Esophagus squamous epithelium (tissue), 4 donors: ENCODE measurements around the gene ZNF507.

Experiments
- POLR2A ChIP-seq, 4 donors: fragments of 450-650 bp; IDR thresholded peaks; one replicate each; pipeline ENCODE4 v1.6.1; 2017; ENCODE audit warnings: antibody characterized with exemption in 4 of 4, mild to moderate bottlenecking in 4 of 4, moderate library complexity in 3 of 4
- TF ChIP-seq, protein P1 (sequence below), 6 experiments: fragments of 450-650 bp in 4 of 6; fragments of 200-600 bp in 2 of 6; sonication (generic) in 2 of 6; IDR thresholded peaks; one replicate each; pipeline ENCODE4 v1.5.1; 2016 to 2019; ENCODE audit warnings: antibody characterized with exemption in 6 of 6, mild to moderate bottlenecking in 4 of 6, moderate library complexity in 4 of 6

DNA sequence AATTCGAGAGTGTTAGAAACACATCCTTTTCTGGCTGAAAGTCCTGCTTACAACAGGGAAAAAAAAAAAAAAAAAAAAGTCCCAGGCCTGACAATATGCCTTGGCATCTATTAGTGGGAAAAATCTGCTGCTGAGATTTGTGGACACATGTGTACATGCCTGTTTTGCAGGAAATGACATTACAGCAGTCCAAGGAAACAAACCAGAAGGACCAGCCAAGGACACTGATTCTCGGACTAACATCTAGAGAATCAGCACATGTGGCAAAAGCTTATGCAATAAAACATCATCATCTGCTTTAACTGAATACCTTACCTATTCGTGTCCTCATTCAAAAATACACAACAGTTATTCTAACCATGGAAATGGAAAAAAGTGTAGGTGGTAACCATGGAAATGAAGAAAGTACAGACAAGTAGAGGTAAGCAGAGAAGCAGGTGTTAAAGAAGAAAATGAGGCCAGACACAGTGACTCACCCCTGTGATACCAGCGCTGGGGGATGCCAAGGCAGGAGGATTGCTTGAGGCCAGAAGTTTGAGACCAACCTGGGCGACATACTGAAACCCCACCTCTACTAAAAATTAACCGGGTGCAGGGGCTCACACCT lies 50.7 kb downstream of the ZNF507 start:
- no peak for TF ChIP-seq POLR2A (IDR thresholded peaks at IDR 0.05)
- TF ChIP-seq, protein P1, sequence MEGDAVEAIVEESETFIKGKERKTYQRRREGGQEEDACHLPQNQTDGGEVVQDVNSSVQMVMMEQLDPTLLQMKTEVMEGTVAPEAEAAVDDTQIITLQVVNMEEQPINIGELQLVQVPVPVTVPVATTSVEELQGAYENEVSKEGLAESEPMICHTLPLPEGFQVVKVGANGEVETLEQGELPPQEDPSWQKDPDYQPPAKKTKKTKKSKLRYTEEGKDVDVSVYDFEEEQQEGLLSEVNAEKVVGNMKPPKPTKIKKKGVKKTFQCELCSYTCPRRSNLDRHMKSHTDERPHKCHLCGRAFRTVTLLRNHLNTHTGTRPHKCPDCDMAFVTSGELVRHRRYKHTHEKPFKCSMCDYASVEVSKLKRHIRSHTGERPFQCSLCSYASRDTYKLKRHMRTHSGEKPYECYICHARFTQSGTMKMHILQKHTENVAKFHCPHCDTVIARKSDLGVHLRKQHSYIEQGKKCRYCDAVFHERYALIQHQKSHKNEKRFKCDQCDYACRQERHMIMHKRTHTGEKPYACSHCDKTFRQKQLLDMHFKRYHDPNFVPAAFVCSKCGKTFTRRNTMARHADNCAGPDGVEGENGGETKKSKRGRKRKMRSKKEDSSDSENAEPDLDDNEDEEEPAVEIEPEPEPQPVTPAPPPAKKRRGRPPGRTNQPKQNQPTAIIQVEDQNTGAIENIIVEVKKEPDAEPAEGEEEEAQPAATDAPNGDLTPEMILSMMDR (IDR thresholded peaks at IDR 0.05): no peak
